IMR-90 (cell line): ENCODE measurements around the gene SPATA24. TPM values are rescaled to one million over a fixed set of nuclear protein-coding genes. Genes with fewer than 3 reads are reported as not detected.
"Not testable (repeated sequence)": the region's sequence is repeated elsewhere in the genome, so short reads cannot be mapped to it uniquely, and the experiment has no call there.

ENCODE experiments used
- ATAC-seq: fragments of 200-7000 bp; cut with Tn5 transposase; 2 replicates; pipeline ENCODE4 v1.9.1; 2020; ENCODE audit warnings: low read depth, mild to moderate bottlenecking, moderate library complexity
- BruUV-seq: library from RNA; stranded (reverse); fragments of 400-500 nt; replicated peaks from 2 replicates; lab custom pipeline; 2021; lab: Mats Ljungman, UMichigan
- CTCF ChIA-PET: fragments of 300-600 bp; formaldehyde crosslinking; extraction: SDS; loops from one replicate; lab custom pipeline; 2021; ENCODE audit warnings: antibody characterized with exemption; lab: Yijun Ruan, JAX
- POLR2A ChIA-PET: fragments of 300-600 bp; sonication (Branson Sonifier 250); formaldehyde crosslinking; loops from one replicate; lab custom pipeline; 2022; ENCODE audit warnings: antibody characterized with exemption; ENCODE audit not compliant: unreplicated experiment; lab: Charles Lee
- DNase-seq: peaks from one replicate; pipeline ENCODE4 v3.0.0; 2013
- H2AFZ ChIP-seq: replicated peaks from 2 replicates; pipeline ENCODE3; 2013; ENCODE audit warnings: low read length, mild to moderate bottlenecking; ENCODE audit not compliant: poor library complexity
- H2AK5ac ChIP-seq: 2 replicates; pipeline ENCODE4 v1.6.1; 2013; ENCODE audit warnings: low read depth, low read length, inconsistent platforms
- H2AK9ac ChIP-seq: replicated peaks from 2 replicates; pipeline ENCODE3; 2013; ENCODE audit warnings: mild to moderate bottlenecking, low read depth, low read length, moderate library complexity; ENCODE audit not compliant: poor library complexity
- H2BK120ac ChIP-seq: 2 replicates; pipeline ENCODE4 v1.6.1; 2013; ENCODE audit warnings: low read depth, low read length, inconsistent platforms
- H2BK15ac ChIP-seq: 3 replicates; pipeline ENCODE4 v1.6.1; 2013; ENCODE audit warnings: low read depth, low read length, inconsistent platforms
- H2BK20ac ChIP-seq: 2 replicates; pipeline ENCODE4 v1.6.1; 2013; ENCODE audit warnings: low read depth, mild to moderate bottlenecking, inconsistent platforms, low read length, moderate library complexity
- H2BK5ac ChIP-seq: 2 replicates; pipeline ENCODE4 v1.6.1; 2013; ENCODE audit warnings: mild to moderate bottlenecking, low read depth, low read length, inconsistent platforms; ENCODE audit not compliant: poor library complexity, severe bottlenecking
- H3K14ac ChIP-seq: replicated peaks from 2 replicates; pipeline ENCODE4 v1.6.1; 2013; ENCODE audit warnings: low read depth, low read length, inconsistent platforms
- H3K18ac ChIP-seq: 2 replicates; pipeline ENCODE4 v1.6.1; 2013; ENCODE audit warnings: low read depth, low read length, control low read depth
- H3K23ac ChIP-seq: 2 replicates; pipeline ENCODE4 v1.6.1; 2013; ENCODE audit warnings: low read depth, low read length, inconsistent platforms
- H3K27ac ChIP-seq: 2 replicates; pipeline ENCODE4 v1.5.1; 2013; ENCODE audit warnings: mild to moderate bottlenecking, control low read depth, low read length; ENCODE audit not compliant: insufficient read depth
- H3K27me3 ChIP-seq: 2 replicates; pipeline ENCODE4 v1.6.1; 2013; ENCODE audit warnings: low read length; ENCODE audit not compliant: control insufficient read depth, insufficient read depth
- H3K36me3 ChIP-seq: 2 replicates; pipeline ENCODE4 v1.6.1; 2013; ENCODE audit warnings: low read length, mixed read lengths; ENCODE audit not compliant: control insufficient read depth, insufficient read depth
- H3K4ac ChIP-seq: 2 replicates; pipeline ENCODE4 v1.6.1; 2013; ENCODE audit warnings: low read depth, low read length, inconsistent platforms
- H3K4me1 ChIP-seq: 2 replicates; pipeline ENCODE4 v1.6.1; 2013; ENCODE audit warnings: low read length, mixed read lengths; ENCODE audit not compliant: control insufficient read depth, insufficient read depth
- H3K4me2 ChIP-seq: 2 replicates; pipeline ENCODE4 v1.6.1; 2013; ENCODE audit warnings: low read depth, mild to moderate bottlenecking, control low read depth, low read length, moderate library complexity
- H3K4me3 ChIP-seq: 2 replicates; pipeline ENCODE4 v1.5.1; 2013; ENCODE audit warnings: low read depth, mild to moderate bottlenecking, control low read depth, low read length, moderate library complexity; ENCODE audit not compliant: insufficient read depth
- H3K56ac ChIP-seq: 2 replicates; pipeline ENCODE4 v1.6.1; 2013; ENCODE audit warnings: low read length, inconsistent platforms; ENCODE audit not compliant: insufficient read depth; ENCODE audit errors: extremely low read depth
- H3K79me1 ChIP-seq, 2 experiments: 2 replicates each; pipeline ENCODE4 v1.6.1; 2013; ENCODE audit warnings: low read length in 2 of 2, inconsistent platforms in 1 of 2, low read depth in 1 of 2
- H3K9ac ChIP-seq: 2 replicates; pipeline ENCODE4 v1.6.1; 2013; ENCODE audit warnings: low read depth, low read length, control low read depth
- H3K9me1 ChIP-seq: 2 replicates; pipeline ENCODE4 v1.6.1; 2013; ENCODE audit warnings: low read length, inconsistent platforms; ENCODE audit not compliant: insufficient read depth
- H3K9me3 ChIP-seq: 2 replicates; pipeline ENCODE4 v1.6.1; 2013; ENCODE audit warnings: low read length; ENCODE audit not compliant: control insufficient read depth, insufficient read depth
- H4K20me1 ChIP-seq: 2 replicates; pipeline ENCODE4 v1.6.1; 2013; ENCODE audit warnings: low read length, inconsistent platforms; ENCODE audit not compliant: insufficient read depth
- H4K5ac ChIP-seq: 2 replicates; pipeline ENCODE4 v1.6.1; 2013; ENCODE audit warnings: mild to moderate bottlenecking, low read depth, low read length, control low read depth
- H4K8ac ChIP-seq, 2 experiments: 2 replicates each; pipeline ENCODE4 v1.6.1; 2013; ENCODE audit warnings: low read depth in 2 of 2, low read length in 2 of 2, control low read depth in 1 of 2, inconsistent platforms in 1 of 2
- H4K91ac ChIP-seq: 2 replicates; pipeline ENCODE4 v1.6.1; 2013; ENCODE audit warnings: low read depth, low read length, inconsistent platforms; ENCODE audit not compliant: insufficient read depth
- WGBS, 2 experiments: methylation state at CpG; one replicate each; pipeline versions ENCODE4 v1.1.5 to v1.1.7; 2013; ENCODE audit warnings: missing lambda C conversion rate in 2 of 2; ENCODE audit not compliant: insufficient read length in 1 of 2; ENCODE audit errors: extremely low coverage in 2 of 2; 5-methylcytosine and 5-hydroxymethylcytosine counted together
- dilution Hi-C: fragments of 300-500 bp; cut with HindIII; formaldehyde crosslinking; loops from one replicate; pipeline ENCODE4 v1.14.3; 2018; ENCODE audit warnings: low sequenced_read_pairs; ENCODE audit not compliant: unreplicated experiment
- in situ Hi-C: fragments of 300-500 bp; cut with MboI; formaldehyde crosslinking; loops from 3 replicates; pipeline ENCODE4 v1.14.3; 2019; ENCODE audit warnings: low sequenced_read_pairs, inconsistent platforms, mixed read lengths
- intact Hi-C: fragments of 100-400 bp; cut with micrococcal nuclease; formaldehyde crosslinking; loops from 2 replicates; pipeline ENCODE4 v1.10.0; 2022
- polyA plus RNA-seq, 3 experiments: library from polyadenylated mRNA; depleted of rRNA; stranded (reverse); fragments of >200 nt; gene quantifications; 2 replicates each; pipeline ENCODE4 v1.2.3, GENCODE V29; 2012; ENCODE audit warnings: low replicate concordance in 1 of 3
- total RNA-seq: library from RNA; depleted of rRNA; stranded (reverse); fragments of >200 nt; gene quantifications from 2 replicates; pipeline ENCODE4 v1.2.3, GENCODE V29; 2012

The SPATA24 gene
- total and polyA plus RNA-seq, 2 of the 4 experiments (the other 2 are of a cell fraction), result 4.1 to 4.3 TPM

DNA sequence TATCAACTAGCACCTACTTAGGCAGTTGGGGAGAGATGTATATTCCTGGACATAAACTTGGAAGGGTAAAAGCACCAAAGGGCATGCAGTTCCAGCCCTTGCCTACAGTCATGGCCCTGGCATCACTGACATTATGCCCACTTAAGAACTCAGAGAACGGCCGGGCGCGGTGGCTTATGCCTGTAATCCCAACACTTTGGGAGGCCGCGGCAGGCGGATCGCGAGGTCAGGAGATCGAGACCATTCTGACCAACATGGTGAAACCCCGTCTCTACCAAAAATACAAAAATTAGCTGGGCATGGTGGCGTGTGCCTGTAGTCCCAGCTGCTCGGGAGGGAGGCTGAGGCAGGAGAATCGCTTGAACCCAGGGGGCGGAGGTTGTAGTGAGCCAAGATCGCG, 36.5 kb upstream of the SPATA24 start:
- not testable (repeated sequence) for BruUV-seq

More for the DNA sequence above, 36.5 kb upstream of the SPATA24 start:
- H2AK9ac ChIP-seq, H2BK20ac ChIP-seq, H4K8ac ChIP-seq, H3K4me3 ChIP-seq, H4K91ac ChIP-seq, CTCF ChIA-PET, H3K9ac ChIP-seq, H4K20me1 ChIP-seq, H2BK120ac ChIP-seq, dilution Hi-C loops, H2BK5ac ChIP-seq, H3K18ac ChIP-seq, H3K4me2 ChIP-seq, ATAC-seq, H2BK15ac ChIP-seq, H3K27ac ChIP-seq, H2AK5ac ChIP-seq, intact Hi-C loops, in situ Hi-C loops, H3K9me3 ChIP-seq, H4K5ac ChIP-seq, H2AFZ ChIP-seq, H3K23ac ChIP-seq, H3K14ac ChIP-seq, H3K56ac ChIP-seq, H3K27me3 ChIP-seq, H3K36me3 ChIP-seq, POLR2A ChIA-PET, DNase-seq, H3K4ac ChIP-seq: not testable (repeated sequence)
- peaks cover 12 to 23% of the 10 kb centered on the region in 2 experiments; a peak in 3 of 4 replicates for H3K79me1 ChIP-seq
- peaks cover 15% of the 10 kb centered on the region for H3K4me1 ChIP-seq
- 98% methylated on average over 10 of the region's 17 CpGs; no CpG with 5 or more reads in 1 of the 2 experiments for WGBS, 2 experiments
- H3K9me1 ChIP-seq, result peaks cover 24% of the 10 kb centered on the region
